Iris pigment epithelial cell (primary cell): Measurements from ENCODE around the gene TMEM141.
A peak's percentile ranks its signal among the peaks of the same experiment; 100 is the strongest.

Source experiments
- DNase-seq: peaks from one replicate; pipeline ENCODE4 v3.0.0-alpha.2; 2011; ENCODE audit warnings: low read depth

The TMEM141 gene

DNA sequence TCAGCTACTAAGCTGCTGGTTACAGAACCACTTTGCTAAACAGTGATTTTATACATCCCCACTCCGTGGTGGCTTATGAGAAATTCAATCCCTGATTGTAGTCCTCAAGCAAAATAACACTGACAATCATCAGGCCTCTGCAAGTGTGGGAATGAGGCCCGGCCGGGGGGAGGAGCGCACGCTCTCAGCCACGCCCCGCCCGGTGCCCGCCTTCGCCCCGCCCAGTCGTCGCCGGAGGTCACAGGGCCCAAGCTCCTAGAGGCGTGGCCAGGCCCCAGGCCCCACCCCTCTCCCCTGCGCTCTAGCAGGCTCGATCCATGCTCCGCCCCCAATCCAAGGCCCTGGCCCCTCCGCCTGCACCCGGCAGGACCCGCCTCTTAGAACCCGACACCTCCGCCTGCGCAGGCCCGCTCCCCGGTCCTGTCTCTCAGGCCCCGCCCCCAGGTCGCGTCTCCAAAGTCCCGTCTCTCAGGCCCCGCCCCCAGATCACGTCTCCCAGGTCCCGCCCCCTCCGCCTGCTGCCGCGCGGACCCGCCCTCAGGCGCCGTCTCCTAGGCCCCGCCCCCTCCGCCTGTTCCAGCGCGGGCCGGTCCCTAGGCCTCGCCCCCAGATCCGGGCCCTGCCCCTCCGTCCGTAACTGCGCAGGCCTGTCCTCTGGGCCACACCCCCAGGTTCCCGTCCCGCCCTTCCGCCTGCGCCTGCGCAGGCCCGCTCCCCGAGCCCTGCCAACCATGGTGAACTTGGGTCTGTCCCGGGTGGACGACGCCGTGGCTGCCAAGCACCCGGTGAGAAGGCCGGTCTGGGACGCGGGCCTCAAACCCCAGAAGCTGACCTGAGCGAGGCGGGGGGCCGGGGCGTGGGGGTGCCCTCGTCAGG, at the start of gene TMEM141:
Gene TMEM141 (plus strand): TSS at position 705 of the 876 bp plus-strand sequence. CDS start 27 bp downstream, at position 732.
- peak; percentile 99 for DNase-seq

DNA sequence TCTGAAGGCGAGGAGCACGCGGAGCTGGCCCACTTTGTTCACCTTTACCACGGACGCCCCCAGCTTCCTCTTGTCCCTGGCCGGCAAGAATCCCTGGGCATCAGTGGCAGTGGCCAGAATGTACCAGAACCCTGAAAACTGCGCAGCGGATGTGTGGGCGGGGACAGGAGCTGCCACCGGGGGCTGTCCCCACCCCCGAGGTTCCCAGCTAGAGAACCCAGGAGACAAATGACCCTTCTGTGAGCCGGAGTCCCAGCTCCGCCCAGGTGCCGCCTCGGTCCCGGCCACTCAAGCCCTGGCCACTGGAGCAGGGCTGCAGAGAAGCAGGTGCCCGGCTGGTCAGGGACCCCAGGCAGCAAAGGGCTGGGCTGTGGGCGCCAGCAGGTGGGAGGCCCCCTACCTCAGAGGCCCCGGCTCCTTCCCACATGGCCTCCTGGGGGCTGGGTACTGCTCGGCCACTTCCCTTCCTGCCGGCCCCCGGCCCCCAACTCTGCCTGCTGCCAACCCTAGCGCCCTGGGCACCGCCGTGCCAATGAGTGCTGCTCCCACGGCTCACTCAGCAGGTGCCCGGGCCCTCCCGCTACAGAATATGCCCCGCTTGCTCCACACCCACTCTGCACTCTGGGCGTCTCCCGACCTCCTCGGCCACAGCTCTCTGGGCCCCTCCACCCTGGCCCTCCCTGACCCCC, 49.1 kb upstream of the TMEM141 start:
- no peak for DNase-seq

DNA sequence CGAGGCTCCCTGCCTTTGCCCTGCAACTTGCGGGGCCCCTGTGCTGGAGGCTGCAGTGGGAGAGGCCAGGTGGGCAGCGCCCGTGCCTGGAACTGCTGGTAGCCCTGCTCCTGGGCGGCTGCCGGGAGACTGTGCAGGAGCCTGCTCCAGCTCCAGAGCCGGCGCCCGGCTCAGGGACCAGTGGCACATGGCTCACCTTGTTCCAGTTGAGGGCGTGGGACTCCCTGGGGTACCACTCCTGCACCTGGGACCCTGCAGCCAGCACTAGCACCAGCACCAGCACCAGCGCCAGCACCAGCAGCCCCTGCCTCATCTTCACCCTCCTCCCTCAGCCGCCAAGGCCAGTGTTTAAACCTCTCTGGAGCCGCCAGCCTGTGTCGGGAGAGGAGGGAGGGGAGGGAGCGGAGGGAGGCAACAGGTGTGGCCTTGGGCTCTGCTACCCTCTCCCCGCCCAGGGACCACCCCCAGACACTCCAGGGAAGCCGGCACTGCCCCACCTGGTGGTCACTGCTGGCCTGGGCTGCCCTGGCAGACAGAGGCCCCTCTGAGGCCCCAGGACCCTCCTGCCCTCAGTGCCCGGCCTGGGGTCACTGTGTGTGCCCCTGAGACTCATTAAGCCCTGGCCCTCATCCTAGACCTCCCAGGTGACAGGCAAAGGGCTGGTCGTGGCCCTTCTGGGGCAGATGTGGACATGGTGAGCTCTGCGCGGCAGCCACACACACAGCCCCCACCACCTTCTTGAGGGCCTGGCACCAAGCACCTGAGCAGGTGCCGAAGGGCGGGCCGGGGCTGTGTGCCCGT, 48.4 kb upstream of the TMEM141 start, which contains the start of gene LCN10:
Gene LCN10 (minus strand): TSS at position 350 of the 801 bp plus-strand sequence. CDS start 37 bp downstream, at position 313.
- DNase-seq: no peak

DNA sequence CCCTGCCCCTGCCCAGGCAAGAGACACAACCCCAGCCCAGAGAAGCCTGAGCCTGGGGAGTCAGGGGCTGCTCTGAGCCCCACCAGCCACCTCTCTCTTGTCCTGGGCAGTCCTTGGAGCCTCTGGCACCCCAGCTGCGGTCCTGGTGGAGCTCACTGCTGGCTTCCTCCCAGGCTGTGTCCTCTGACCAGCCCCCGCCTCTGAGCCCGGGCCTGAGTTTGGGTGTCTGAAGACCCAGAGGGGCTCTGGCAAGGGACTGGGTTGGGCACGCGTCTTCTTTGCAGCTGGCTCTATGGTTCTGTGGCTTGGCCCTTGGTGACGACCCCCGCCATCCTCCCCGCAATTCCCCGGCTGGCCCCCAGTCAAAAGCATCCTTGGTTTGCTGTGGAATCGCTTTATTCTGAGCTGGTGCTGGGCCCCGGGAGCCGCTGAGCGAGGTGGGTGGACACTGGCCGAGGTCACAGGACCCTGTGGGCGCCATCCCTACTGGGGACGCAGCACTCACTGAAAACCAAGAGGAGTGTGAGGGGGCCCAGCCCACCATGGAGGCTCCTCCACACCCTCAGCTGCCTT, 47.4 kb upstream of the TMEM141 start:
- DNase-seq: no peak

DNA sequence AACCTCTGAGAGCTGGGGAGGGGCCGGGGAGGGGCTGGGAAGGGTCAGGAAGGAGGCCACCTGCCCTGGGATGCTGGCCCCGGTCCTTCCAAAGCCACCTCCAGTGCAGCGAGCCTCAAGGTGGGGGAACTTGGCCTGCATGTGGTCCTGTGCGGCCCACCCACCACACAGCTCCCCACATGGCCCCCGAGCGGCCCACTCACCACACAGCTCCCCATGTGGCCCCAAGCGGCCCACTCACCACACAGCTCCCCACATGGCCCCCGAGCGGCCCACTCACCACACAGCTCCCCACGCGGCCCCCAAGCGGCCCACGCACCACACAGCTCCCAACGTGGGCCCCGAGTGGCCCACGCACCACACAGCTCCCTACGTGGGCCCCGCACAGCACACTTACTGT, 46.4 kb upstream of the TMEM141 start:
- DNase-seq: no peak

DNA sequence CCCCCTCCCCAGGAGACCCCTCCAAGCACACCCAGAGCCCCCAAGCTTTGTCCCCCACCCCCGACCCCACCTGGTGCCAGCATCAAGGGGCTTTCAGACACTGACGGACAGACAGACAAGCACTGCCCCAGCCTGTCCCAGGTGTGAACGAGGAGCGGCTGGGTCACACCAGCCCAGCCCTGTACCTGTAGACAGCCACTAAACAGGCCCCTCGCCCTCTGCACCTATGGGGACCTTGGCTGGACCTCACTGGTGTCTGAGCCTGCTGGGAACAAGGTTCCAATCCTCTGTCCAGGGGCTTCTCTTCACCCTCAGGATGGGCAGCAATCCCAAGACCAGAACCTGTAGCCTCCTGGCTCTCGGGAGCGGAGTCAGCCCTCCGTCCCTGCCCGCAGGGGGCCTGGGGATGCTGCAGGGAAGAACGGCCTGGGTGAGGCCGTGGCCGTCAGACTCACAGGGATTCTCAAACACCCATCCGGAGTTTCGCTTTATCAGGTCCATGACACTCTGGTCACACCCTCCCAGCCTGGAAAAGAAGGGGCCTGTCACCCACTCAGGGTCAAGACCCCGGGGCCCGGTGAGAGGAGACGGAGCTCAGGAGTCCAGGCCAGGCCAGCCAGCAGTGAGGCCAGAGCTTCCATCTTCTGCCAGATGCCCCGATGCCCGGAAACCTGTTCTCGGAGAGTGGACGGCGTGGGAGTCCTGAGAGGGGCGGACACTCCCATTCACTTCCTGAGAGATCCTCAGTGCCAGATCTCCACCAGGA, 45.6 kb upstream of the TMEM141 start:
- DNase-seq: no peak

DNA sequence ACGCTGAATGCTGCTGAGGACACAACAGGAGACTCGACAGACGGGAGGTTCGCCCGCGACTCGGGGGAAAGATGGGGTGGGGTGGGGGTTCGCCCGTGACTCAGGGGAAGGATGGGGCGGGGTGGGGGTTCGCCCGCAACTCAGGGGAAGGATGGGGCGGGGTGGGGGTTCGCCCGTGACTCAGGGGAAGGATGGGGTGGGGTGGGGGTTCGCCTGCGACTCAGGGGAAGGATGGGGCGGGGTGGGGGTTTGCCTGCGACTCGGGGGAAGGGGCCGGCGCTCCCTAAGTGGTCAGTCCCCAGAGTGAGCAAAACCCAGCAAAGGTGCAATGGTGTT, 45.0 kb upstream of the TMEM141 start:
- no peak for DNase-seq

DNA sequence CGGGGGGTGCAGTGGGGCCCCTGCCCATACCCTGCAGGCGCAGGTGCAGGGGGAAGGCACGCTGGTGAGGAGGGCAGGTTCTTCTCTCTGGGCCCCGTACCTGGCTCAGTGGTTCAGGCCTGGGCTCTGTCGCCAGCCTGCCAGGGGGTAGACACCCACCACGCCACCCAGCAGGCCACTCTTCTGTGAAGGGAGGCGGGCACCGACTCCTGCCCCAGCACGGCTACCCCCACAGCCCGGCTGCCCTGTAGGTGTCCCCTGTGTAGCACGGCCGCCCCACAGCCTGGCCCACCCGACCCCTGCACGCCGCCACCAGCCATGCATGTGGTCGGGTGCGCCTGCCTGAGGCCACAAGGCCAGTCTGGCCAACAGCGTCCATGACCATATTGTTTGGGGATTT, 44.5 kb upstream of the TMEM141 start:
- no peak for DNase-seq

DNA sequence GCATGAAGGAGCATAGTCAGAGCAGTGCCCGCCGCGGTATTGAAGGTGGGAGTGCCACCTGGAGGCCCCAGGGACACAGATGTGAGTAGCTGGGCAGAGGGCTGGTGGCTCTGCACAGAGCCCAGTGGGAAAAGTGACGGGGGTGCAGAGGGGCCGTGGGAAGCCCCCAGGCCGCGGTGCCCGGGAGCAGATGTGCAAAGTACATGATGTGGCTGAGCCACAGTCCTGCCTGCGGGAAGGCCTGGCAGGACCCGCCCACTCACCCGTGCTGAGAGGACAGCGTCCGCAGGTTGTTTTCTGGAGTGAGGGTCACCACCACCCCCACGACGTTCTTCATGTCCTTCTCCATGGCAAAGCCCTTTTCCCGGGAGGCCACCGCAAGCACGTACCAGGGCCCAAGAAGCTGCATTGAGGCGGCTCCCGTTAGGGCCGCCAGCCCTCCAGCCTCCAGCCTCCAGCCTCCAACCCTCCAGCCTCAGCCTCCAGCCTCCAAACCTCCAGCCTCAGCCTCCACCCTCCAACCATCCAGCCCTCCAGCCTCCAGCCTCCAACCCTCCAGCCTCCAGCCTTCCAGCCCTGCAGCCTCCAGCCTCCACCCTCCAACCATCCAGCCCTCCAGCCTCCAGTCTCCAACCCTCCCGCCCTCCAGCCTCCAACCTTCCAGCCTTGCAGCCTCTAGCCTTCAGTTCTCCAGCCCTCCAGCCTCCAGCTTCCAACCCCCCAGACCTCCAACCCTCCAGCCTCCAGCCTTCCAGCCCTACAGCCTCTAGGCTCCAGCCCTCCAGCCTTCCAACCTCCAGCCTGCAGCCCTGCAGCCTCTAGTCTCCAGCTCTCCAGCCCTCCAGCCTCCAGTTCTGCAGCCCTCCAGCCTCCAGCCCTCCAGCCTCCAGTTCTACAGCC, 43.7 kb upstream of the TMEM141 start:
- no peak for DNase-seq

DNA sequence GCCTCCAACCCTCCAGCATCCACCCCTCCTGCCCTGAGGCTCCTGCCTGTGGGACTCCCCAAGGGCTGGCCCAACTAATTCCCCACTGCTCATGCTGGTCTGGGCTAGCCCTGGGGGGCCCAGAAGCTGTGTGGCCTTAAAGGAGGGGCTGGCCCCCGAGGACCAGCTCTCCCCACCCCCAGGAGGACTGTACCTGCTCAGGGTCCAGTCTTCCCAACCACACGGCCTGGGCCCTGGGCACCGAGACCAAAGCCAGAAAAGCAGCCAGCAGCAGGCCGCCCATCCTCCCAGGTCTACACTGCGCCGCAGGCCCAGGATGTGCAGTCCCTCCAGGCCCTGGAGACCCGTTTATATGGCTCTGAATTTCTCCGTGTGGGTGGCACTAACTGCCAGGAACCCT, 42.9 kb upstream of the TMEM141 start, which contains the start of gene LCN6:
Gene LCN6 (minus strand): TSS at position 325 of the 400 bp plus-strand sequence. CDS start 42 bp downstream, at position 283.
- DNase-seq: no peak

DNA sequence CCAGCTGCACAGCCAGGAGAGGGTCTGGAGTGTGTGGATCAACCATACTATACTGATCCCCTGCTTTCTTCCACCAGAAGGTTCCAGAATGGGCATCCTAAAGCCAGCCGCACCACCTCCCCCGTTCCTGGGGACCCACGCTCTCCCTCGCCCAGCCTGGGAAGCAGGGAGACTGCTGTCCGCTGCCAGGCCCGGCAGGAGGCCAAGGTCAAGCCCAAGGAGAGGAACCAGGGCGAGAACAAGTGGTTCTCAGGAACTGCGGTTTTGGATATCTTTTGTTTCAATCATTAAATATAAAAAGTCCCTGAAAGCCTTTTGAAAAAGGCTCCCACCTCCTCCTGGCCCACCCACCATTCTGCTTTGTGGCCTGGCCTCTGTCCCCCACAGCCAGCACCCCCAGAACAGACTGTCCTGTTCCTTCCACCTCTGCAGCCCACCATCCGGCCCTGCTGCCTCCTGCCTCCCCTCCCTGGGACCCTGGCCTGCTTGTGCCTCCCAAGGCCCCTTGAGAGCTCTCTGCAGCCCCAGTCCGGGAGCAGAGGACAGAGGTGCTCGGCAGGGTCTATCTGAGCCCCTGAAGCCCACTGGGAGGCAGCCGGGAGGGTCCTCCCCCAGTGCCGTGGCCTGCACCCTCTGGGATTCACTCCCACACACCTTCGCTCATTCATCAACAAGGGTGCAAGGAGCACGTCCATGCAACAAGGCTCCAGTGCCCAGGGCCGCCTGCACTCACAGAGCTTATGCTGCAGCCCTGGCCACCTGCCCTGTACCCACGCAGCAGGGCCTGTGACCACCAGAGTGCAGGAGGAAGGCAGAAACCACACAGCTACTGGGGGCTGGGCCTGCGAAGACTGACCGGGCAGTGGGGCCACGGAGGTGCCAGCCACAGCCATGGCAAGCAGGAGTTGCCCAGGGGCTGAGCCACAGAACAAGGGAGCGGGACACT, 42.2 kb upstream of the TMEM141 start:
- no peak for DNase-seq

DNA sequence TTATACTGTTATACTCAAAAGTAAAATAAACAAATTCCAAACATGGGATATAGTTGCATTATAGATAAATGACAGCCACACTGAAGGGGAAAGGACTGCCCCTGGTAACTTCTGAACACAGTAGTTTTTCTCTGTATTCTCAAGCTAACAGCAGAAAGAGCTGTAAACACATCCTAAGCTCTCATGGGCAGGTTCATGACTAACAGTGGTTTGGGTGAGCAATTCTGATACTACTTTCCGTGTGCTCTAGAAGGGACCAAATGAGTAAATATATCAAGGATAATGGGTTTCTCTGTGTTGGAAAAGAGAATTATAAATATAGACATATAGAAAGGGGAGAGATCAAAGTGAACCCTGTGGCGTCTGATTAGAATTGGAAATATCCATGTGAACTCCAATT, 40.6 kb upstream of the TMEM141 start:
- DNase-seq: peak; percentile 53

DNA sequence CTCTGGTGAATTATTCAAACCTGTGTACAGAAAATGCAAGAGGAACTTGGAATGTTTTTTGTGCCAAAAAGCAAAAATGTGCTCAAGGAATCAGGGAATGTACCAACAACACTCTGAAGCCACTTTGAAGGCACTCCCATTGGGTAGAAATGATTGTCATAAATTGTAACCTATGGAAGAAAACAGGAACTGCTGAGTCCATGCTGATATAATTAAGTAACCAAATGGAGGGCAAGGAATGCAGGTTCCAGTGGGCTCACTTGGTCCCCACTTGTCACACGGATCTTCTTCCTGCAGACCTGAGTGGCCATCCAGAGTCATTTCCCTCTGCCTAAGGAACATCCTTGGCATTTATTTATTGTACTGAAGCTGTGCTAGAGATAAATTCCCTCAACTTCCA, 39.9 kb upstream of the TMEM141 start:
- DNase-seq: no peak

DNA sequence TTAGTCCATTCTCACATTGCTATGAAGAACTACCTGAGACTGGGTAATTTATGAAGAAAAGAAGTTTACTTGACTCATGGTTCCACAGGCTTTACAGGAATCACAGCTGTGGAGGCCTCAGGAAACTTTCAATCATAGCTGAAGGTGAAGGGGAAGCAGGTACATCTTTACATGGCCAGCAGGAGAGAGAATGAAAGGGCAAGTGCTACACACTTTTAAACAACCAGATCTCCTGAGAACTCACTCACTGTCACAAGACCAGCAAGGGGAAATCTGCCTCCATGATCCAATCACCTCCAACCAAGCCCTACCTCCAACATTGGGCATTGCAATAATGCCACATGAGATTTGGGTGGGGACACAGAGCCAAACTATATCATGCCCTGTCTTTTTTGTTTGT, 39.3 kb upstream of the TMEM141 start:
- no peak for DNase-seq

DNA sequence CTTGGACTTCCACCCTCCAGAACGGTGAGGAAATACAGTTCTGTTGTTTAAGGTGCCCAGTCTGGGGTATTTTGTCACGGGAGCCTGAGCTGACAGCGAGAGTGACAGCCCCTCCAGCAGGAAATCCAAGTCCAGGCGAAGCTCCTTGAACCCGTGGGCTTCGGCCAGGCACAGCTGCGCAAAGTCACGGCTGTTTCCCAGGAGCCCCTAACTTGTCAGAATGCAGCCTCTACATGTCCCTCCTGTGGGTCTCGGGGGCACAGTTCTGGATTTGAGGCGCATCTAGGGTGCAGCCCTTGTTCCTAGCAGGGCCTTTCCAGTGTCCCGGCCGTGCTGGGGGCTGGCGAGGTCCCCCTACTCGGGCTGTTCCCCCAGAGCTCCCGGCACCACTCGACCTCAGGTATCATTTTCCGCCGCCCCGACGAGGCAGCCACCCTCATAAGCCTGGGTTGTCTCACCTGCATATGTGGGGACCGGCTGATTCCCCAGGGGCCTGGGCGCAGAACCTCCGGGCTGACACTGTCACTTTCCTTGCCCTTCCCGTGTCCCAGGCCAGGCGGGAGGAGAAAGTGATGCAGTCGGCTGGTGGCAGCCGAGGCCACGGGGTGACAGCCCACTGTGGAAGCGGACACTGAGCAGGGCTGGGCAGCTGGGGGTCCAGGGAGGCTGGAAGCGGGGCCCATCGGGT, 37.6 kb upstream of the TMEM141 start:
- no peak for DNase-seq

DNA sequence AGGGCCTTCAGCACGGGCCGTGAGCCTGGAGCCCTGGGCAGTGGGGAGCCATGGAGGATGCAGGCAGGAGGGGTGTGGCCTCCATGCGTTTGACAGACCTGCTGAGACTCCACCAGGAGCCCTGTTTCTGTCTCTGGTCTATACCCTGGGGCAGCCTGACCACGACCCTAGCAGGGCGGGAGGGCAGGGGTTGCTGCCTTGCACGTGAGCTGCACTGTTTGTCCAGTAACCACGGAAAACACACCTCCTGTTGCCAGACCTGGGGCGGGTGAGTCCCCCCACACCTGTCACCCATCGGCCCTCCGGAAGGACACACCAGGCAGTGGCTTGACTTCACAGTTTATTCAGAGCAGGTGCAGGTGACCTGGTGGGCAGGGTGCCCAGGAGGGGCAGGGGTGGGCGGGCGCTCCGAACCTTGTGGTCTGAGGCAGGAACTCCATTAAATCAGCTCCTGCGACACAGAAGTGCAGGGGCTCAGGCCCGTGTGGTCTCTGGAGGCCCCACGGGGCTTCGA, 37.0 kb upstream of the TMEM141 start:
- no peak for DNase-seq

DNA sequence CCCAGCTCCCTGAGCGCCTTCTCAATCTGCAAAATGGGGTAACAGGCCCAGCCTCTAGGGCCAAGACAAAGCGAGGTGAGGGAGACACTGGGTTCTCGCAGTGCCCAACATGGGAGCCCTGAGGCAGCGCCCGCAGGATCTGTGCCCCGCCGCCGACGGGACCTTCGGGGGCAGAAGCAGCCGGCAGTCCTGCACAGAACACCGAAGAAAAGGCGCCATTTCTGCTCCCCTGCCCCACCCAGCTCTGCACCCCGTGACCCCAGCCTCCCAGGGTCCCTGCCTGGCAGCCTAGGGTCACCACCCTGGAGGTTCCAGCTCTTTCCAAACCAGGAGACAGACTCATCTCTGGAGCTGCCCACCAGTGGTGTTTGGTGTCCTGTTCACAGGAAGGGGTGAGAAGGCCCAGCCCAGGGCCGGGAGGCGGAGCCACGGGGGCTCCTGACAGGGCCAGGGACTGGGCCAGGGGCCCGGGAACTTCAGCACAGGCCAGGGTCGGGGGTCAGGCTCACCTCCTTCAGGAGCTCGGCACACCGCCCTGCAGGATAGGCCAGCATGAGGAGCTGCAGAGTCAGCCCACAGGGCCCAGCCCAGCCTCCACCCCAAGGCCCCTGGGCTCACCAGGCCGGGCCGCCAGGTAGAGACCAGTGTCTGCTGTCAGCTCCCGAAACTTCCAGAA, 36.4 kb upstream of the TMEM141 start:
- no peak for DNase-seq
